Right lobe of liver (tissue), 6 donors: Measurements from ENCODE around the gene REM2. TPM values are rescaled to one million over a fixed set of nuclear protein-coding genes. Genes with fewer than 3 reads are reported as not detected.

Source experiments
- ATAC-seq, 4 donors: fragments of 200-7000 bp; cut with Tn5 transposase; one replicate each; pipeline ENCODE4 v1.9.1; 2020; ENCODE audit warnings: mild to moderate bottlenecking in 4 of 4, moderate library complexity in 4 of 4
- DNase-seq, 3 donors: peaks; one replicate each; pipeline ENCODE4 v3.0.0-alpha.2; 2020
- H3K27ac ChIP-seq, 3 donors: fragments of 200-600 bp; one replicate each; pipeline ENCODE4 v1.8.0; 2022
- H3K27me3 ChIP-seq, 2 donors: fragments of 200-600 bp; one replicate each; pipeline ENCODE4 v1.8.0; 2022
- H3K36me3 ChIP-seq, 4 donors: fragments of 200-600 bp; sonication (generic) in 1 of 4; one replicate each; pipeline versions ENCODE4 v1.5.1 to v1.8.0; 2017 to 2022; ENCODE audit warnings: control low read depth in 1 of 4
- H3K4me1 ChIP-seq, 4 donors: fragments of 200-600 bp; sonication (generic) in 1 of 4; one replicate each; pipeline versions ENCODE4 v1.5.1 to v1.8.0; 2017 to 2022; ENCODE audit warnings: control low read depth in 1 of 4
- H3K4me3 ChIP-seq, 3 donors: fragments of 200-600 bp; one replicate each; pipeline ENCODE4 v1.8.0; 2022
- H3K9me3 ChIP-seq, 4 donors: fragments of 200-600 bp; sonication (generic) in 1 of 4; one replicate each; pipeline versions ENCODE4 v1.5.1 to v1.8.0; 2017 to 2022; ENCODE audit warnings: control low read depth in 1 of 4
- POLR2A ChIP-seq: fragments of 450-650 bp; IDR thresholded peaks from one replicate; pipeline ENCODE4 v1.6.1; 2017; ENCODE audit warnings: antibody characterized with exemption, mild to moderate bottlenecking
- WGBS: methylation state at CpG from one replicate; pipeline ENCODE4 v1.1.6; 2018; ENCODE audit warnings: low coverage, low lambda C conversion rate; ENCODE audit not compliant: insufficient coverage; ENCODE audit errors: missing lambda C conversion rate; 5-methylcytosine and 5-hydroxymethylcytosine counted together
- intact Hi-C, 2 donors: fragments of 100-400 bp; cut with DNase I; formaldehyde crosslinking; loops; one replicate each; pipeline versions ENCODE4 v1.11.2 to v1.14.1; 2022
- total RNA-seq, 6 experiments: library from RNA; depleted of rRNA in 2 of 6; stranded (reverse); fragments of >200 nt in 2 of 6; fragmentation: NEBNext Ultra II Directional in 3 of 6; extraction: Animal tissue kit (Norgen Biotek cat#: 25700) in 3 of 6; gene quantifications; one replicate each; pipeline versions ENCODE4 v1.1.0 to v1.2.4, GENCODE V29; 2016 to 2023
- TF ChIP-seq, protein P1 (sequence below), 4 donors: fragments of 200-600 bp in 3 of 4; fragments of 450-650 bp in 1 of 4; IDR thresholded peaks; one replicate each; pipeline versions ENCODE4 v1.5.1 to v1.8.0; 2016 to 2022; ENCODE audit warnings: antibody characterized with exemption in 4 of 4, mild to moderate bottlenecking in 2 of 4
- donor health status: DM: no; HTN: yes; CAD: no.
- donor health status: DM: no; HTN: no; CAD: no.
- donor health status: DM: no; HTN: no; CAD: no.
- donor health status: DM: no; HTN: yes; CAD: no.
- donor health status: DM: no; HTN: yes; CAD: no.

Gene REM2
- total RNA-seq, 6 experiments from 2014 or later: 0.10 to 0.12 TPM; not detected in 4

DNA sequence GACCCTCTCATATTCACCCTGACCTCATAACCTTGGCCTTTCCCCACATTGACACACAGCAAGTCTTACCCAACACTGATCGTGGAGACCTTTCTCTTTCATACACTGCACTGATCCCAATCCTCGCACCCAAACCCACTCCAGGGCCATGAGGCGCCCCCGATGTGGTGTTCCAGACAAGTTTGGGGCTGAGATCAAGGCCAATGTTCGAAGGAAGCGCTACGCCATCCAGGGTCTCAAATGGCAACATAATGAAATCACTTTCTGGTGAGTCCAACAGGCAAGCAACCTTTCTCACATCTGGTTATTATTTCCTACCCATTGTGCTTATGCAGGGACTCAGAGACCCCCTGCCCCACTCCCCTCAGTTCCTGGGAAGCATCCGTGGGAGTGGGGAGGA is 41.3 kb upstream of the REM2 start:
- WGBS: 85% methylated on average over 8 of the region's 8 CpGs
- Histone ChIP-seq H3K27me3 (no peaks in the 10 kb centered on the region), H3K9me3 (no peaks in the 10 kb centered on the region), H3K4me1 (peaks cover 0 to 3% (median 0%) of the 10 kb centered on the region in 4 donors), H3K36me3 (peaks cover 0 to 8% (median 1%) of the 10 kb centered on the region in 4 donors), H3K4me3 (no peak overlapping the region), H3K27ac (no peak overlapping the region)
- intact Hi-C loops: no loop called here
- DNase-seq (peak in 1 of 3 donors; percentile 21), ATAC-seq (no peak)
- TF ChIP-seq, protein P1, sequence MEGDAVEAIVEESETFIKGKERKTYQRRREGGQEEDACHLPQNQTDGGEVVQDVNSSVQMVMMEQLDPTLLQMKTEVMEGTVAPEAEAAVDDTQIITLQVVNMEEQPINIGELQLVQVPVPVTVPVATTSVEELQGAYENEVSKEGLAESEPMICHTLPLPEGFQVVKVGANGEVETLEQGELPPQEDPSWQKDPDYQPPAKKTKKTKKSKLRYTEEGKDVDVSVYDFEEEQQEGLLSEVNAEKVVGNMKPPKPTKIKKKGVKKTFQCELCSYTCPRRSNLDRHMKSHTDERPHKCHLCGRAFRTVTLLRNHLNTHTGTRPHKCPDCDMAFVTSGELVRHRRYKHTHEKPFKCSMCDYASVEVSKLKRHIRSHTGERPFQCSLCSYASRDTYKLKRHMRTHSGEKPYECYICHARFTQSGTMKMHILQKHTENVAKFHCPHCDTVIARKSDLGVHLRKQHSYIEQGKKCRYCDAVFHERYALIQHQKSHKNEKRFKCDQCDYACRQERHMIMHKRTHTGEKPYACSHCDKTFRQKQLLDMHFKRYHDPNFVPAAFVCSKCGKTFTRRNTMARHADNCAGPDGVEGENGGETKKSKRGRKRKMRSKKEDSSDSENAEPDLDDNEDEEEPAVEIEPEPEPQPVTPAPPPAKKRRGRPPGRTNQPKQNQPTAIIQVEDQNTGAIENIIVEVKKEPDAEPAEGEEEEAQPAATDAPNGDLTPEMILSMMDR (IDR thresholded peaks at IDR 0.05): no peak
- TF ChIP-seq POLR2A: no peak

DNA sequence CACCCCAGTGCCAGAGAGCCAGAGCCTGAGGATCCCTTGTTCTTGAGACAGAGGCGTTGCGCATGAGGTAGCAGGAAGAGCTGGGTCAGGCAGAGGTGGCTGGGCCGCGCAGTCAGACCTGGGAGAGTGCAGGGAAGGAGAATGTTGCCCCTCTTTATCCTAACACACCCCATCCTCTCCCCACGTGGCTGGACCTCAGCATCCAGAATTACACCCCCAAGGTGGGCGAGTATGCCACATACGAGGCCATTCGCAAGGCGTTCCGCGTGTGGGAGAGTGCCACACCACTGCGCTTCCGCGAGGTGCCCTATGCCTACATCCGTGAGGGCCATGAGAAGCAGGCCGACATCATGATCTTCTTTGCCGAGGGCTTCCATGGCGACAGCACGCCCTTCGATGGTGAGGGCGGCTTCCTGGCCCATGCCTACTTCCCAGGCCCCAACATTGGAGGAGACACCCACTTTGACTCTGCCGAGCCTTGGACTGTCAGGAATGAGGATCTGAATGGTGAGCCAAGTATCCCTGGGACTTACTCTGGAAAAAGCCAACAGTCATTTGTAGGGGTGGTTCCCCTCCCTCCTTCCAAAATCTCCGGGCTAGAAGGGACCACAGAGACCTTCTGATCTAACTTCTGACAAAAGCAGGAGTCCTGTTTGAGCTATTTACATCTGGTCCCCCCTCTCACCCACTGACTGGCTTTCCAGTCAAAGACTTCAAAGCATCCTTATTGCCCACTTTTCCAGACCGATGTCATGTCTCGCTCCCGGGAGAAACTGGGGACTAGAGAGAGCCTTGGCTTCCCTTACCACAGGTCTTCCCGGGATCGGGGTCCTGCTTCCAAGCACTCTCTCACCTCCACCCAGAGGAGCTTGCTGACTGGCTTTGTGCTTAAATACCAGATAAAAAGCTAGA is 40.6 kb upstream of the REM2 start:
- 94% methylated on average over 11 of the region's 28 CpGs for WGBS
- ATAC-seq: no peak
- H3K36me3 ChIP-seq: peaks cover 0 to 8% (median 1%) of the 10 kb centered on the region in 4 donors
- H3K4me1 ChIP-seq: peaks cover 0 to 3% (median 0%) of the 10 kb centered on the region in 4 donors
- DNase-seq: peak in 1 of 3 donors; percentile 27
- H3K27me3 ChIP-seq: no peaks in the 10 kb centered on the region
- no peak for TF ChIP-seq POLR2A
- TF ChIP-seq, protein P1 (IDR thresholded peaks at IDR 0.05): no peak
- intact Hi-C loops: no loop called here
- no peak overlapping the region for H3K4me3 ChIP-seq
- H3K27ac ChIP-seq: no peak overlapping the region
- no peaks in the 10 kb centered on the region for H3K9me3 ChIP-seq

- Histone ChIP-seq H3K4me3 (no peak overlapping the region), H3K36me3 (peaks cover 0 to 8% (median 1%) of the 10 kb centered on the region in 4 donors), H3K27me3 (no peaks in the 10 kb centered on the region), H3K4me1 (peaks cover 0 to 3% (median 0%) of the 10 kb centered on the region in 4 donors), H3K9me3 (no peaks in the 10 kb centered on the region), H3K27ac (no peak overlapping the region)
- DNase-seq (peak in 1 of 3 donors; percentile 26), ATAC-seq (peak in 1 of 4 donors; percentile 13)
- intact Hi-C loops: no loop called here
- WGBS: 76% methylated on average over 8 of the region's 21 CpGs
- no peak for TF ChIP-seq POLR2A
- TF ChIP-seq, protein P1 (IDR thresholded peaks at IDR 0.05): no peak
Observed at GRCh38 chr14:22843123-22843925, 39.7 kb upstream of the REM2 start.

- DNase-seq (peak in 1 of 3 donors; percentile 25), ATAC-seq (no peak)
- Histone ChIP-seq H3K36me3 (peaks cover 0 to 8% (median 1%) of the 10 kb centered on the region in 4 donors), H3K9me3 (no peaks in the 10 kb centered on the region), H3K27ac (no peak overlapping the region), H3K4me3 (no peak overlapping the region), H3K27me3 (no peaks in the 10 kb centered on the region), H3K4me1 (no peaks in the 10 kb centered on the region)
- TF ChIP-seq, protein P1 (IDR thresholded peaks at IDR 0.05): no peak
- TF ChIP-seq POLR2A: no peak
- intact Hi-C loops: no loop called here
- WGBS: 86% methylated on average over 7 of the region's 22 CpGs
Observed at GRCh38 chr14:22844221-22845102, 38.6 kb upstream of the REM2 start.
